Right ventricle myocardium inferior (tissue), 1 donor: ENCODE results near the gene GPC6. TPM values are rescaled to one million over a fixed set of nuclear protein-coding genes. Genes with fewer than 3 reads are reported as not detected.
"Not testable (repeated sequence)": the region's sequence is repeated elsewhere in the genome, so short reads cannot be mapped to it uniquely, and the experiment has no call there.

Experiments used
- ATAC-seq: fragments of 200-7000 bp; cut with Tn5 transposase; one replicate; pipeline ENCODE4 v1.9.1; 2020; ENCODE audit warnings: mild to moderate bottlenecking, moderate library complexity
- DNase-seq: peaks from one replicate; pipeline ENCODE4 v3.0.0; 2021; ENCODE audit errors: missing footprints
- intact Hi-C: fragments of 100-400 bp; cut with DNase I; formaldehyde crosslinking; loops from one replicate; pipeline ENCODE4 v1.11.0; 2022
- total RNA-seq: library from RNA; stranded (reverse); fragmentation: NEBNext Ultra II Directional; extraction: Animal tissue kit (Norgen Biotek cat#: 25700); gene quantifications from one replicate; pipeline ENCODE4 v1.2.1, GENCODE V29; 2021
- donor health status: DM: no; HTN: yes; CAD: no; lungs with severe emphysema.

GPC6 gene
- total RNA-seq, 1 donor from 2014 or later: 2.6 TPM

GRCh38 chr13:93460005-93460404 lies 233.4 kb downstream of the GPC6 start:
- DNase-seq (no peak), ATAC-seq (no peak)
- intact Hi-C loops: no loop called here

DNA sequence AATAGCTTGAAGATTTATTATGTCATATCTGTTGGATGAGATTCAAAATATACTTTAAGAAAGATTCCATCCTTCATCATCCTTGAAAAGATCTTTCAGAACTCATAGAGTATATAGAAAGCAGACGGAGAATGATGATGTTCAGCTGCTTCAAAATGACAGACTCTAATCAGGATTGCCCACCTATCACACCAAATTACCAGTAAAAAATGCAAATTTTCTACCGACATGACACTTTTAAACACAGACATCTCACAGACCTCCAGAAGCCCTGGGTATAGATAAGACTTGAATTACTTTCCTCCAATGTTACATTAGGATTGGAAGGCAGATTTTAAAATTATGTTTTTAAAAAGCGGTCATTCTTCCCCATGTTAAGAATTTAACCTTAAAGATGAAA lies 235.5 kb downstream of the GPC6 start:
- DNase-seq (no peak), ATAC-seq (no peak)
- intact Hi-C loops: no loop called here

DNA sequence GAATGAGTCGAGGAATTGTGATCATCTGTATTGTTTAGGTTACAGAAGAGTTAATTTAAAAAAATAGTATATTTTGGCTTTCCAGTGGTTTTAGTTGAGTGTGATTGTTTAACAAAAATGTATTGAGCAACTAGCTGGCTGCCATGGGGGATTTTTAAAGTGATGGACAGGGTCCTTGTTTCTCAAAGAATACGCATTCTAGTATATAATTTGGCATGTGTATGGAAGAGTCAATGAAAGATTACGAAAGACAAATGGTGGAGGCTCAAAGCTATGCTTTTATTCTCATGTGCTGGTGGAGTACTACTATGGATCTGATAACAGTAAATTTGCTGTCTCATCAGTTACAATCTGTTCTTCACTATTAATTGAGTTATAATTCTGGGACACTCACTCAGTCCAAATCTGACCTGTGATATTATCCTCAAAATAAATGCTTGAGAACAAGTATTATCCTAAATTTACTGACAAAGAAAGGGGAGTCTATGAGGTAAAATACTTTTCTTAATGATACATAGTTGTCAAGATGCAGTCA lies 240.0 kb downstream of the GPC6 start:
- DNase-seq: no peak
- intact Hi-C loops: no loop called here
- ATAC-seq: no peak

GRCh38 chr13:93467175-93467574 lies 240.6 kb downstream of the GPC6 start:
- DNase-seq (no peak), ATAC-seq (no peak)
- intact Hi-C loops: no loop called here

- DNase-seq: no peak
- intact Hi-C loops: no loop called here
- no peak for ATAC-seq
These were observed 241.8 kb downstream of the GPC6 start for GRCh38 chr13:93468433-93468832.

- intact Hi-C loops: no loop called here
These were observed 245.7 kb downstream of the GPC6 start for GRCh38 chr13:93472296-93472695.

DNA sequence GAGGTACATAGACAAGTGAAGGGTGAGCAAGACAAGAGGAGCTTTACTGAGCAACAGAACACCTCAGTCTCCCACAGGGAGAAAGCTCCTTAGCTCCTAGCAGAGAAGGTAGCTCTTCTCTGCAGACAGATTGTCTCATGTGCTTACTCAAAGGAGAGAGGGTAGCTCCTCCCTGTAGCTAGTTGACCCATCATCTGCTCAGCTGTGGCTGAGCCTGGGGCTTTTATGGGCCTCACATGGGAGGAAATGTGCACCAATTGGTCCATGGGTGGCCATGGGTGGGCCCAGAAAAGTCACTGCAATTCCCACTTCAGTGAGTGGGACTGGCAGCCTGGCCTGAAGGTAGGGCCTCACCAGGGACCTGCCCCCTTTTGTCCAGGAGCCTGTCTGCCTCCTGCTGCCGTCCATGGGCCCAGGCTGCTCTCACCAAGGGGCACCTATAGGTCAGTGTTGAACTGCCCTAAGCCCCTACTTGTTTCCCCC lies 246.2 kb downstream of the GPC6 start:
- intact Hi-C loops: no loop called here
- ATAC-seq: no peak
- DNase-seq: no peak

More at GRCh38 chr13:93472296-93472695, 245.7 kb downstream of the GPC6 start:
- no peak for ATAC-seq
- DNase-seq: peak; percentile 25

DNA sequence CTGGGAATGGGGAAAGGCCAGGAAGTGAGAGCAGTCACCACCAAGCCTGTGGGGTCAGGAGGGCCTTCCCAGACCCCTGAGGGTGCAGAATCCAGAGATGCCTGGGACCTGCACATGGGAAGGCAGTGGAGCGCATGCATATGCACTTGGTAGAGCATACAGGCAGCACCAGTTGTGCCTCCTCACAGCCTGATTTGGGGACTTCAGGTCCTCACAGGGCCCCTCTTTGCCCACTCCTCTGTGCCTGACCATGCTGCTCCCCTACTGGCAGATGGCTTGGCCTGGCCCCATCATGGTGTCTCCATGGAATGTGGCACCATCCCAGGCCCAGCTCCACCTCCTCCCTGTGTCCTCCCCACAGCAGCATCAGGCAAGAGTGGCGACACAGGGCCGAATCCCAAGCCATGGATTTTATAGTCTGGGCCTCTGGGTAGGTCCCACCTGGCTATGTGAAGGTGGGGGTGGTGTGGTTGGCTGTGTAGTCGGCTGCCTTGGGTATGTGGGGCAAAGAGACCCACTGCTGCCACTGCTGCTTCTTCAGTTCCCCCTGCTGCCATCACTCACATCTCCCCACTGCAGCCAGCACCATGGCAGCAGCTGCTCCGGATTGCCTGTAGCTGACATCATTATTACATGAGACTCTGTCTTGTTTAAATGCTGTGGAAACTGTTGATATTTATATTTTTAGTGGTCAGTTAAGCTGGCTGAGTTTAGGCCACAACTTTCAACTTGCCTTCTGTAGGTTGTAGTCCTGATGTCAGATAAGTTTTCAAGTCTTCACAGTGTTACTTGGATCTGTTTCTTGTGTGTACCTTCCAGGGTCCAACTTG lies 247.0 kb downstream of the GPC6 start:
- intact Hi-C loops: no loop called here
- ATAC-seq: no peak
- no peak for DNase-seq

GRCh38 chr13:93476175-93476574 lies 249.6 kb downstream of the GPC6 start:
- intact Hi-C loops: no loop called here
- ATAC-seq: no peak
- no peak for DNase-seq

DNA sequence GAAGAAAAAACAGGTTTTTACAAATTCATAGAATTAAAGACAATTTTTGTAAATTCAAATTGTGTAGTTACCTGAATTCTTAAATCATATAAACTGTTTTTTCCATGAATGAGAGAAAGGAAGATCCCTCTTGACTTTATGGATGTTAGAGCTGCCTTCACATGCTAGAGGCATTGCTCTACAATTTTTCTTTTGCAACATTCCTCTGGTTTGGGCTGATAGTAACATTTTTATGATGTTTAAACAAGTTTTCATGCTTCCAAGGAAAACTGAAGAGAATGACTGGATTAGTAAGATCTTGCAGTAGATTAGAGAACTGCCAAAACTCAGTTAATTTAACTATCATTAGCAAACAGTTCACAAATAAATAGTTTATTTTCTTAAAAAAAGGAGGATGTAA lies 250.6 kb downstream of the GPC6 start:
- intact Hi-C loops: no loop called here
- DNase-seq (no peak), ATAC-seq (no peak)

DNA sequence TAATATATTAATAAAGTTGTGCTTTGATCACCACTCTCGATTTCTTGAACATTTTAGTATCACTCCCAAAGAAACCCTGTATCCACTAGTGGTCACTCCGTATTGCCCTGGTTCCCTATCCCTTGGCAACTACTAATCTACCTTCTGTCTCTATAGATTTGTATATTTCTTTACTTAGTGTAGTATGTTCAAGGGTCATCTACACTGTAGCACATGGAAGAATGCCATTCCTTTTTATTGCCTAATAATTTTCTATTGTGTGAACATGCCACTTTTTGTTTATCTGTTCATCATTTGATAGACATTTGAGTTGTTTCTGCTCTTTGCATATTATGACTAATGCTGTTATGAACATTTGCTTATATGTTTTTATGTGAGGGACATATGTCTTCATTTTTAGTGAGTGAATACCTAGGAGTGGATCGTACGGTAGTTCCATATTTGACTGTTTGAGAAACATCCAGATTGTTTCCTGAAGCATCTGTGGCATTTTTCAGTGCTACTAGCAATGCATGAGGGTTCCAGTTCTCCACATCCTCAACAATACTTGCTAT lies 254.0 kb downstream of the GPC6 start:
- intact Hi-C loops: no loop called here
- no peak for ATAC-seq
- DNase-seq: no peak

GRCh38 chr13:93496117-93496516 lies 269.5 kb downstream of the GPC6 start:
- ATAC-seq, intact Hi-C loops, DNase-seq: not testable (repeated sequence)

DNA sequence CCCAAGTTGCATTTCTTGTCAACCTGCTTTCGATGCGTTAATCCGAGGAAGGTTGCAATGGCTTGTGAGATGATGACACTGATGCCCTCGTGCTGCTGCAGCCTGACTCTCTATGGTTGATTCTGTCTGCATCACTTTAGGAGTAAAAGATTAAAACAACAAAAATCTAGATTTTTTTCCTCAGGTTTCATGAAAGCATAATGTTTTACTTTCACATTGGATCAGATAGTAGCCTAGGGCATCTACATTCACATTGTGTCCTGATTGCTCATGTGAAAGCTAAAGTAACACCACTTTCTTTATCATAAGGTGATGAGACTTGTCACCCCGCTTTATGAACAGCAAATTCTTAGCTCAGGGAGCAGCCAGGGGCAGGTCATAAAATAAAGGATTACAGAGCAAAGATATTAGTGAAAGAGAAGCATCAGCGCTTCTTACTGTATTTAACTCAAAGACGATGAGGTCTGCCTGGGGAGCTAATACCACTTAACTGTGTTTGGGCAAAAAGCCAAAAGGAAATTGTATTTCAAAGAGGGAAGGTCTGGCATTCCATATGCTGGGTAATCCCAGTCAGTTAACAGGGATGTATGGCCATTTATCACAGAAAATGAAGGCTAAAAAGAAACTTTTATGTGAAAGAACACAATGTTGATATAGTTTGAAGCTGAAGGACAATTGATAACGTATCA lies 270.5 kb downstream of the GPC6 start:
- no peak for ATAC-seq
- intact Hi-C loops: no loop called here

DNA sequence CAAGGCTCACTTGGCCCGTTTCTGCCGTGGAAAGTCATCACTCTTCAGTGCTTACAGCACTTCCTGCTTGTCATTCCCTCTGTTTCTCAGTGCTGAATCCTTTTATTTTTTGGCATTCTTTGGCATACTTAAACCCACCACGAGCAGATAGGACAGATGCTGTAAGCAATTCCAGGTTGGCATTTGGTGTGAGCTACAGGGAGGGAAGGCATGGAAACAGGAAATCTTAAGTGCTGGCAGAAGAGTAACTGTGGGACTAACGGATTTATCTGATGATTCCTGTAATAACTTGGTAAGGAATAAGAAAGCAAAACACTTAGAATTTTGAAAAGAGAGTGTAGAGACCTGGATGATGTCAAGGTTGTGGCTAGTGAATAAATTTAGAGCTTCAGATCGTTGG lies 273.4 kb downstream of the GPC6 start:
- intact Hi-C loops: no loop called here
- no peak for DNase-seq
- no peak for ATAC-seq

More for the DNA sequence above, 270.5 kb downstream of the GPC6 start:
- DNase-seq: no peak

DNA sequence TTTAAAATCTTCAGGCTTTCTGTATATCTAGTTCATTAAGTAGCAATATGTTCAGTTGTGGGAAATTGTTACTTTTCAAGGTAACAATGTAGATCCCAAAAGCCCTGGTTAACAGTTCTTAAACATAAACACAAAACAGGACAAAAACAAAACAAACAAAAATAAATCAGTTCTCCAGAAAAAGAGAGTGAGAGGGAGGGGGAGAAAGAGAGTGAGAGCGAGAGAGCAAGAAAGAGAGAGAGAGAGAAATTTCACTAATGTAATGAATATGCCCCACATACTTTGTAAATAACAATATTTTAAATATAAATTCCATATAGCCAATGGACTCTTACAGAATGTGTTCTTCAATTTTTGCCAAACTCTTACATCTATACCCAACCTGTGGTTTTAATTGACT lies 275.5 kb downstream of the GPC6 start:
- no peak for DNase-seq
- intact Hi-C loops: no loop called here
- no peak for ATAC-seq

GRCh38 chr13:93502987-93503615 lies 276.5 kb downstream of the GPC6 start:
- intact Hi-C loops: no loop called here
- ATAC-seq (no peak), DNase-seq (no peak)

- ATAC-seq: peak; percentile 70
- intact Hi-C loops: no loop called here
- DNase-seq: no peak
These were observed 278.7 kb downstream of the GPC6 start for GRCh38 chr13:93505104-93505952.

- intact Hi-C loops: no loop called here
- no peak for ATAC-seq
- no peak for DNase-seq
These were observed 284.4 kb downstream of the GPC6 start for GRCh38 chr13:93511011-93511410.
